Measurements from ENCODE around the gene KRT78.

GRCh38 chr12:52892207-52892852, 43.5 kb upstream of the KRT78 start:
- no peak for TF ChIP-seq MAFK (IDR thresholded peaks at IDR 0.05; ENCODE audit: partially characterized antibody)
- no peak for TF ChIP-seq CTCF (IDR thresholded peaks at IDR 0.05)
- TF ChIP-seq CEBPB (IDR thresholded peaks at IDR 0.05) = no peak
- no peak for TF ChIP-seq BHLHE40 (IDR thresholded peaks at IDR 0.05; ENCODE audit: low read depth, low read length)

All from A549 (cell line).